SU-DHL-6 (cell line): ENCODE results near the gene ARIH1.
"Not testable (repeated sequence)": the region's sequence is repeated elsewhere in the genome, so short reads cannot be mapped to it uniquely, and the experiment has no call there.

Experiments used
- EZH2phosphoT487 ChIP-seq: fragments of 200-600 bp; sonication (generic), shearing (Covaris generic); conservative IDR thresholded peaks from 2 replicates; pipeline ENCODE4 v1.6.1; 2018; ENCODE audit warnings: mild to moderate bottlenecking, antibody characterized with exemption, low read length, moderate library complexity, mixed read lengths
- TF ChIP-seq, protein P1 (sequence below): fragments of 200-600 bp; sonication (generic); IDR thresholded peaks from one replicate; pipeline ENCODE4 v1.5.1; 2017; ENCODE audit warnings: antibody characterized with exemption, mild to moderate bottlenecking, low read length, moderate library complexity; ENCODE audit not compliant: insufficient read depth, poor library complexity, severe bottlenecking

DNA sequence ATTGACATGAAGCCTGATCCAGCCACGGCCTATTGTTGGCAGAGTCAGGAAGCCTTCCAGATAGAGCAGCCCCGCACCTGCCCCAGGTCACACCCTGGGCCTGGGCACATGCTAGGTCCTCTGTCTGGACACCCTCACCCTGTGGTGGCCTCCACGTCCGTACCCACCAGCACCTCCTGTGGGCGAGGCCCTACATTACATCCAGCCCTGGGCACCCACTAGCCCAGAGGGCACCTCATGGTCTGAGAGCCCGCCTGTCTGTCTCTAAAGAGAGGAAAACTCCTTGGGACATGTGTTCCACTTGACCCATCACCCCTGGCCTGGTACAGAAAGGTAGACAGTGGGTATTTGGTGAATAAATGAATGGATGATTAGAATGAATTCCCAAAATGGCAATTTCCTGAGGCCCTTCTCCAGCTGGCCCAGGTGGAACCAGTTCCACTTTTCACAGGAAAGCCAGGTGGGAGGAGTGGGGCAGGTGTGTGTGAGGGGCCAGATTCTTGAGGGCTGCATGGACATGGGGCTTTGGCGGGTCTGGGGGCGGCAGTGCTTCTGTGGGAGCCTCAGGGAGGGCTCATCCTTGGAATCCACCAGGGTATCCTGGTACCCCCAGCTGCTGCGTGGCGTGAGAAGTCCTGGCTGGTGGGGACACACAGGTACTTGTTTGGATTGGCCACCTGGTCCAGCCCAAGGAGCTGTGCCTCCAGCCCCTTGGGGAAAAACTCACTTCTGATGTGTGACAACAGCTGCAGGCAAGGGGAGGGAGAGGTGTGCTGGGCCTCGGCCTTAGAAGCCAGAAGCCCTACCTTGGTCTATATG, 154.3 kb downstream of the ARIH1 start:
- TF ChIP-seq, protein P1, sequence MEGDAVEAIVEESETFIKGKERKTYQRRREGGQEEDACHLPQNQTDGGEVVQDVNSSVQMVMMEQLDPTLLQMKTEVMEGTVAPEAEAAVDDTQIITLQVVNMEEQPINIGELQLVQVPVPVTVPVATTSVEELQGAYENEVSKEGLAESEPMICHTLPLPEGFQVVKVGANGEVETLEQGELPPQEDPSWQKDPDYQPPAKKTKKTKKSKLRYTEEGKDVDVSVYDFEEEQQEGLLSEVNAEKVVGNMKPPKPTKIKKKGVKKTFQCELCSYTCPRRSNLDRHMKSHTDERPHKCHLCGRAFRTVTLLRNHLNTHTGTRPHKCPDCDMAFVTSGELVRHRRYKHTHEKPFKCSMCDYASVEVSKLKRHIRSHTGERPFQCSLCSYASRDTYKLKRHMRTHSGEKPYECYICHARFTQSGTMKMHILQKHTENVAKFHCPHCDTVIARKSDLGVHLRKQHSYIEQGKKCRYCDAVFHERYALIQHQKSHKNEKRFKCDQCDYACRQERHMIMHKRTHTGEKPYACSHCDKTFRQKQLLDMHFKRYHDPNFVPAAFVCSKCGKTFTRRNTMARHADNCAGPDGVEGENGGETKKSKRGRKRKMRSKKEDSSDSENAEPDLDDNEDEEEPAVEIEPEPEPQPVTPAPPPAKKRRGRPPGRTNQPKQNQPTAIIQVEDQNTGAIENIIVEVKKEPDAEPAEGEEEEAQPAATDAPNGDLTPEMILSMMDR: peak; percentile 11
- TF ChIP-seq EZH2phosphoT487: not testable (repeated sequence)
